WI38 (cell line): ENCODE data around the gene NEK5.

Source experiments
- H3K4me3 ChIP-seq: 2 replicates; pipeline ENCODE4 v1.5.1; 2011; ENCODE audit warnings: low read depth, mild to moderate bottlenecking, control low read depth, low read length
- CTCF ChIP-seq: IDR thresholded peaks from 2 replicates; pipeline ENCODE4 v1.5.1; 2012; ENCODE audit warnings: low read depth, mild to moderate bottlenecking, control low read depth, low read length

NEK5 gene

DNA sequence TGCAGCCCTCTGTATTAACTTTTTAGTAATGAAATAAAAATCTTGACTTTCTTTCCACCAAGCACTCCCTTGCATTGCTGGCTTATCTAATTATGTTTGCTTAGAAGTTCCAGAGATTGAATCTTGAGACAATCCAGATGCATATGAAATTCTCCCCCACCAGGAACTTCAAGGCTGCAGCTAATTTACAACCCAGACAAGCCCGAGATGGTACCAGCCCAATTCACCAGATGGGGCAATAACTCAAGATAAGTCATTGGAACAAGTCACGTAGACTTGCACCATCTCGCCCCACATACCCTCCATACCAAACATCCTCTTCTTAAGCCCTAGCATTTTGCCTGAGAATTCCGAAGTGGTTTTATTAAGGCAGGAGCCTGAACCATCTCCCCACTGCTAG is 75.4 kb downstream of the NEK5 start:
- no peak overlapping the region for H3K4me3 ChIP-seq
- TF ChIP-seq CTCF, result no peak

GRCh38 chr13:52051400-52051799 is 77.5 kb downstream of the NEK5 start:
- TF ChIP-seq CTCF, result no peak
- no peak overlapping the region for H3K4me3 ChIP-seq

DNA sequence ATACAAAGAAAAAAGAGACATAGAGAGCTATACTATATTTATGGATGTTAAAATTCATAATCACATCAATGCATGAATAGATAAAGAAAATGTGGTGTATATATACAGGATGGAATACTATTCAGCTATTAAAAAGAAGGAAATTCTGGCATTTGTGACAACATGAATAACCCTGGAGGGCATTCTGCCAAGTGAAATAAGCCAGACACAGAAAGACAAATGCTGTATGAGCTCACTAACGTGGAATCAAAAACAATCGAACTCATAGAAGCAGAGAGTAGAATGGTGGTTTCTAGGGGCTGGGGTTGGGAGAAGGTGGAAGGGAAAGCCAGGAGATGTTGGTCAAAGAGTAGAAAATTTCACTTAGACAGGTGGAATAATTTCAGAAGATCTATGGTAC is 80.4 kb downstream of the NEK5 start:
- no peak overlapping the region for H3K4me3 ChIP-seq

GRCh38 chr13:52047463-52047862 is 81.4 kb downstream of the NEK5 start:
- no peak for TF ChIP-seq CTCF
- no peak overlapping the region for H3K4me3 ChIP-seq

More for the DNA sequence above, 80.4 kb downstream of the NEK5 start:
- TF ChIP-seq CTCF, result no peak

GRCh38 chr13:52043675-52044074 is 85.2 kb downstream of the NEK5 start:
- no peak for TF ChIP-seq CTCF
- no peak overlapping the region for H3K4me3 ChIP-seq

DNA sequence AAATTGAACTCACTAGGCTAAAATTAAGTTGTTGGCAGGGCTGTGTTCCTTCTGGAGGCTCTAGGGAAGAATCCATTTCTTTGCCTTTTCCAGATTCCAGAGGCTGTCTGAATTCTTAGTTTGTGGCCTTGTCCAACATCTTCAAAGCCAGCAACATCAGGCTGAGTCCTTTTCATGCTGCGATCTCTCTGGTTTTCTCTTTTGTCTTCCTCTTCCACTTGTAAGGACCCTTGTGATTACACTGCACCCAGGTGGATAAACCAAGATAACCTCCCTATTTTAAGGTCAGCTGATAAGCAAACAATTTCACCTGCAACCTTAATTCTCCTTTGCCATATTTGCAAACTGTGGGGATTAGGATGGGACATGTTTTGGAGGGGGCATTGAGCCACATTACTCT is 92.8 kb downstream of the NEK5 start:
- no peak for TF ChIP-seq CTCF
- H3K4me3 ChIP-seq, result no peak overlapping the region

DNA sequence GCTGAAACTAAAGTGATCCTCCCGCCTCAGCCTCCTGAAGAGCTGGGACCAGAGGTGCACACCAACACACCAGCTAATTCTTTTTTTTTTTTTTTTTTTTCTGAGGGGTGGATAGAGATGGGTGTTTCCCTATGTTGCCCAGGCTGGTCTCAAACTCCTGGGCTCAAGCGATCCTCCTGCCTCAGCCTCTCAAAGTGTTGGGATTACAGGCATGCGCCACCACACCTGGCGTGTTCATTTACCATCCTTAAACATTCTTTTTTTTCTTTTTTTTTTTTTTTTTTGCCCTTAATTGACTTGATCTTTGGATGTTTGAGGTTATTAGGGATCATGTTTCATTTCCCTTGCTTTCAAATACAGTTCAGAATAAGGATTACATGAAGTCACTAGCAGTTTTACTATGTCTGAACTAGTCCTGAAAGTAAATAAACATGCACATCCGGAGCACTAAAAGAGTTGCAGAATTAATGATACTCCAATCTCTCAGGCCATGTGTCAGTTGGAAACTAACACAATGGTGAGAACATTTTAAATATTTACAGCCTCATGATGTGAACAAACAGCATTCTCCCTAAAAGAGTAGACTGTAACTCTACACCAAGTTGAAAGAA is 94.2 kb downstream of the NEK5 start:
- no peak for TF ChIP-seq CTCF
- H3K4me3 ChIP-seq, result no peak overlapping the region
